Kidney (tissue), 14 donors: ENCODE results near the gene KRTAP5-2. TPM values are rescaled to one million over a fixed set of nuclear protein-coding genes. Genes with fewer than 3 reads are reported as not detected.

ENCODE experiments used
- DNase-seq, 5 donors: peaks; one replicate each; pipeline ENCODE4 v3.0.0-alpha.2; 2013 to 2020
- FAIRE-seq: peaks from 2 replicates; lab custom pipeline; 2012; peaks lifted over from hg19 to GRCh38; lab: Jason Lieb, UNC
- H3K27ac ChIP-seq, 2 donors: one replicate each; pipeline ENCODE4 v1.7.0; 2013; ENCODE audit warnings: low read depth in 2 of 2, low read length in 2 of 2, inconsistent platforms in 1 of 2
- H3K27me3 ChIP-seq: one replicate; pipeline ENCODE4 v1.7.1; 2013; ENCODE audit warnings: low read length, inconsistent platforms; ENCODE audit not compliant: control insufficient read depth, insufficient read depth
- H3K36me3 ChIP-seq, 3 donors: one replicate each; pipeline versions ENCODE4 v1.7.0 to v1.7.1; 2013; ENCODE audit warnings: low read length in 3 of 3, control low read depth in 1 of 3, inconsistent platforms in 1 of 3; ENCODE audit not compliant: insufficient read depth in 3 of 3, control insufficient read depth in 2 of 3
- H3K4me1 ChIP-seq, 3 donors: one replicate each; pipeline versions ENCODE4 v1.7.0 to v1.7.1; 2013; ENCODE audit warnings: low read length in 3 of 3, inconsistent platforms in 1 of 3, low read depth in 1 of 3; ENCODE audit not compliant: control insufficient read depth in 2 of 3, insufficient read depth in 2 of 3
- H3K4me3 ChIP-seq, 3 donors: one replicate each; pipeline versions ENCODE4 v1.7.0 to v1.8.1; 2013; ENCODE audit warnings: low read length in 3 of 3, control low read depth in 1 of 3, inconsistent platforms in 1 of 3
- H3K9ac ChIP-seq, 3 donors: one replicate each; pipeline versions ENCODE4 v1.7.0 to v1.7.1; 2013; ENCODE audit warnings: low read length in 3 of 3, control low read depth in 1 of 3, inconsistent platforms in 1 of 3
- H3K9me3 ChIP-seq, 3 donors: one replicate each; pipeline versions ENCODE4 v1.7.0 to v1.7.1; 2013; ENCODE audit warnings: low read length in 3 of 3, control low read depth in 1 of 3, inconsistent platforms in 1 of 3; ENCODE audit not compliant: control insufficient read depth in 2 of 3, insufficient read depth in 1 of 3
- CTCF ChIP-seq: IDR thresholded peaks from 3 replicates; pipeline ENCODE4 v1.5.1; 2012; ENCODE audit warnings: mild to moderate bottlenecking, moderate library complexity, borderline replicate concordance; ENCODE audit not compliant: insufficient read depth; ENCODE audit errors: extremely low read depth
- intact Hi-C: fragments of 100-400 bp; cut with DNase I; formaldehyde crosslinking; loops from one replicate; pipeline ENCODE4 v1.11.1; 2022
- polyA plus RNA-seq: library from polyadenylated mRNA; stranded (reverse); fragments of 350-450 nt; fragmentation: Illumina TruSeq; extraction: RNeasy Lipid Tissue Mini Kit (QIAGEN cat#74804); gene quantifications from one replicate; pipeline ENCODE4 v1.2.3, GENCODE V29; 2014; ENCODE audit warnings: low read depth, low replicate concordance; ENCODE audit not compliant: insufficient read depth
- total RNA-seq: library from RNA; stranded (reverse); fragmentation: NEBNext Ultra II Directional; extraction: Animal tissue kit (Norgen Biotek cat#: 25700); gene quantifications from one replicate; pipeline ENCODE4 v1.2.1, GENCODE V29; 2021
- donor health status: control.
- donor health status: control.
- donor health status: control.
- donor health status: control.
- donor health status: control.
- donor health status: DM: yes; HTN: yes; CAD: no.
- donor health status: Normal renal cell carcinoma (clear cell type).

KRTAP5-2 gene
- total and polyA plus RNA-seq, 2 donors from 2014 or later, result not detected

- no peaks in the 10 kb centered on the region for H3K27me3 ChIP-seq
- H3K4me1 ChIP-seq, result peaks cover 0 to 19% (median 0%) of the 10 kb centered on the region in 3 donors
- TF ChIP-seq CTCF, result no peak
- H3K9me3 ChIP-seq, result no peaks in the 10 kb centered on the region
- H3K4me3 ChIP-seq, result peak overlapping the region in 1 of 3 donors; percentile 53
- intact Hi-C loops, result no loop called here
- FAIRE-seq (no peak), DNase-seq (no peak)
- H3K27ac ChIP-seq, result peak overlapping the region in 1 of 2 donors; percentile 51
- H3K9ac ChIP-seq, result peak overlapping the region in 1 of 3 donors; percentile 69
- no peaks in the 10 kb centered on the region for H3K36me3 ChIP-seq
Measured at GRCh38 chr11:1570531-1570895, 27.6 kb downstream of the KRTAP5-2 start.

- Histone ChIP-seq H3K27me3 (no peaks in the 10 kb centered on the region), H3K9ac (no peak overlapping the region), H3K4me1 (peaks cover 0 to 19% (median 0%) of the 10 kb centered on the region in 3 donors), H3K4me3 (peak overlapping the region in 1 of 3 donors; percentile 53), H3K27ac (no peak overlapping the region), H3K36me3 (no peaks in the 10 kb centered on the region), H3K9me3 (no peaks in the 10 kb centered on the region)
- intact Hi-C loops, result no loop called here
- FAIRE-seq (no peak), DNase-seq (peak in 2 of 5 donors; percentile 43 to 64)
- no peak for TF ChIP-seq CTCF
Measured at GRCh38 chr11:1570001-1570453, 28.1 kb downstream of the KRTAP5-2 start.

- Histone ChIP-seq H3K36me3 (no peaks in the 10 kb centered on the region), H3K4me1 (peaks cover 0 to 18% (median 0%) of the 10 kb centered on the region in 3 donors), H3K27ac (no peak overlapping the region), H3K9ac (no peak overlapping the region), H3K27me3 (no peaks in the 10 kb centered on the region), H3K9me3 (no peaks in the 10 kb centered on the region), H3K4me3 (no peak overlapping the region)
- intact Hi-C loops, result no loop called here
- DNase-seq (peak in 1 of 5 donors; percentile 49), FAIRE-seq (no peak)
- TF ChIP-seq CTCF, result no peak
Measured at GRCh38 chr11:1569251-1569780, 28.8 kb downstream of the KRTAP5-2 start.

- H3K4me3 ChIP-seq, result no peak overlapping the region
- H3K27me3 ChIP-seq, result no peaks in the 10 kb centered on the region
- no peak for FAIRE-seq
- H3K9ac ChIP-seq, result no peak overlapping the region
- H3K36me3 ChIP-seq, result no peaks in the 10 kb centered on the region
- no peak for TF ChIP-seq CTCF
- no peak overlapping the region for H3K27ac ChIP-seq
- H3K4me1 ChIP-seq, result peaks cover 0 to 9% (median 0%) of the 10 kb centered on the region in 3 donors
- DNase-seq, result peak; percentile 73 to 79 (median 75)
- no peaks in the 10 kb centered on the region for H3K9me3 ChIP-seq
- intact Hi-C loops, result no loop called here
Measured at GRCh38 chr11:1568441-1568911, 29.6 kb downstream of the KRTAP5-2 start.
